GM12875 (cell line): Measurements from ENCODE around the gene AKIRIN2.

ENCODE experiments used
- H3K4me3 ChIP-seq: one replicate; pipeline ENCODE4 v1.5.1; 2011; ENCODE audit warnings: low read depth, low read length, control low read depth
- TF ChIP-seq, protein P1 (sequence below): IDR thresholded peaks from 2 replicates; pipeline ENCODE4 v1.5.1; 2011; ENCODE audit warnings: low read depth, mild to moderate bottlenecking, control low read depth, inconsistent platforms, low read length, moderate library complexity, borderline replicate concordance; ENCODE audit not compliant: insufficient read depth

The AKIRIN2 gene

DNA sequence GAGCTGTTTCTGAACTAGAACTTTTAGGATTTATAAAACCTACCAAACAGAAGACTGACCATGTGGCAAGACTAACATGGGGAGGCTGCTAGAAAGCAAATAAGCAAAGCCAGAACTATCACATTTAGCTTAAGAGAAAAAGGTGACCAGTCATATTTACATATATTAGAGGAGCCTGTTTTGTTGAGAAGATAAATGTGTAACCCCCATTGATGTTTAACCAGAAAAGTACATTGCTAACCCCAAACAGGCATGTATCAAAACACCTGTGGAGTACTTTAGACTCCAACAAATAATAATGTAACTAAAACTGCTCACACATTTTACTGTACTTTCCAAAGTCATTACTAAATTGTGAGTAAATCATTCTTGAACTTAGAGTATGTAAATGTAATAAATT lies 35.0 kb downstream of the AKIRIN2 start:
- H3K4me3 ChIP-seq = no peak overlapping the region
- TF ChIP-seq, protein P1, sequence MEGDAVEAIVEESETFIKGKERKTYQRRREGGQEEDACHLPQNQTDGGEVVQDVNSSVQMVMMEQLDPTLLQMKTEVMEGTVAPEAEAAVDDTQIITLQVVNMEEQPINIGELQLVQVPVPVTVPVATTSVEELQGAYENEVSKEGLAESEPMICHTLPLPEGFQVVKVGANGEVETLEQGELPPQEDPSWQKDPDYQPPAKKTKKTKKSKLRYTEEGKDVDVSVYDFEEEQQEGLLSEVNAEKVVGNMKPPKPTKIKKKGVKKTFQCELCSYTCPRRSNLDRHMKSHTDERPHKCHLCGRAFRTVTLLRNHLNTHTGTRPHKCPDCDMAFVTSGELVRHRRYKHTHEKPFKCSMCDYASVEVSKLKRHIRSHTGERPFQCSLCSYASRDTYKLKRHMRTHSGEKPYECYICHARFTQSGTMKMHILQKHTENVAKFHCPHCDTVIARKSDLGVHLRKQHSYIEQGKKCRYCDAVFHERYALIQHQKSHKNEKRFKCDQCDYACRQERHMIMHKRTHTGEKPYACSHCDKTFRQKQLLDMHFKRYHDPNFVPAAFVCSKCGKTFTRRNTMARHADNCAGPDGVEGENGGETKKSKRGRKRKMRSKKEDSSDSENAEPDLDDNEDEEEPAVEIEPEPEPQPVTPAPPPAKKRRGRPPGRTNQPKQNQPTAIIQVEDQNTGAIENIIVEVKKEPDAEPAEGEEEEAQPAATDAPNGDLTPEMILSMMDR = no peak

DNA sequence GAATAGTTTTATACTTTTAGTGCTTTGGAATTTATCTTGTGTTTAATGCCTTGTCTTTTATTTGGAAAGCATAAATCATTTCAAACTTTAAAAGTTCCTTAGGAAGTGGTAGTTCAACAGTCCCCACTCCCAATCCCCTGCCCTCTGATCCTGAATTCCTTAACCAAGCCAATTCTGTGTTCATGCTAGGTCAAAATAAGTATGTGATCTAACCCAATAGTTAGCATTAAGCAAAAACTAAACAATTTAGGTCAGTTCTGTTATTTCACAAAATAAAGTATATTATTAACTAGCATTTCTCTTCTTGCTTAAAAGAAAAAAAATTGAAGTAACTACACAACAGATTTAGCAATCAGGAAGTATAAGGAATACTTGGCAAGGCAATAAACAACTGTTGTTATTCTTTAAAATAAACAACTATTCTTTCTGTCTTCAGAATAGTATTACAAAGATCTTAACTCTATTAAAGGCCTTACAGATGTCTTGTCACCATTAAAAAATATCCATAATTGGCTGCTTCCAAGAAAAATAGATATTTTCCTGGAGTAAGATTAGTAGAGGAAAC lies 37.0 kb downstream of the AKIRIN2 start:
- TF ChIP-seq, protein P1 = no peak
- no peak overlapping the region for H3K4me3 ChIP-seq

DNA sequence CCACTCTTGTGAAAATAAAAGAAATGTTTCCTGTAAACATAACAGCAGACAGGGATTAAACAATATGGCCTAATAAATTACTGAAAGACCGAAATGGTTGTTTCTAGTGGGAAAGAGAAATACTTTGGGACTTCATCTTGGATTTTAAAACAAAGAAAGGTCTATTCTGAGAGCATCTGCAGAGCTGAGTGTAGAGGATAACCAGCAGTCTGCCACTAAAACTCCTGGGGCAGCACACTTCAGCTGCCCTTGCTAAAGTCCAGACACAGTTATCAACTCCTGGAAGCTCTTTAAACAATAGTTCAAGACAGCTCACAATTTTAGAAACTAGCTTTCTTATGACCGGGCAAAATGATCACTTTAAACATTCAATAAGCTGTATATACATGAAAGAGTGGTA lies 38.6 kb downstream of the AKIRIN2 start:
- no peak overlapping the region for H3K4me3 ChIP-seq
- TF ChIP-seq, protein P1 = no peak

DNA sequence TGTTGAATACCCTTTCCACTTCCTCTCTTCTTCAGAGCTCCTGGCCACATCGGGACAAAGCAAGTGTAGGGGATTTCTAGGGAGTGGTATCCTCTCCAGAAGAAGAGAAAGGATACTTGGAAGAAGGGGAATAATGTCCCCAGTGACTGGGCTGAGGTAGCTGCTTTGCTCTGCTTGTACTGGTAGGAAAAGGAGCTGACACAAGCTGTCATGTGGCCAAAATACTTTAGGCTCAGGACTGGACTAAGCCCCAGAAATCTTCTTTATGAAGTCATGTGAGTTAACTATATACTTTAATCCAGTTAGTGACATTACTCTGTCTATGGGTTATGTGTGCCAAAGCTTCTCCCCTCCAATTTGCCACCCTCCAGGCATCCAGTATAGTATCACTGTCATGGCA lies 40.5 kb downstream of the AKIRIN2 start:
- TF ChIP-seq, protein P1 = no peak
- no peak overlapping the region for H3K4me3 ChIP-seq

DNA sequence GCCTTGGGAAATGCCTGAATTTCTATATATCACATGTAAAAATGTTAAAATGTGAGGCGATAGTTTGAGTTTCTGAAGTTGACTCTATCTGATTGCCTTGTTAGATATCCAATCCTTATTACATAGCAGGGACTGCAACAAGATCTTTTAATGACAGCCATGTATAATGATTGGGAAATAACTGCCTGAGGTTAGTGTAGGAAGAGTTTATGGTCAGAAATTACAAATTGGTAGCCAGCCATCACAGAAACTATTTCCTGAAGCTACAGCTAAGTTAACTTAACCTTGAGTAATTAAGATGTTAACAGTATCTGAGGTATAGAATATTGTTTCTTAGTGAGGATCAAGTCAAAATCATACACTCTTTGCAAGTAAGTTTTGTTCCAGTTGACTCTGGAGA lies 41.0 kb downstream of the AKIRIN2 start:
- TF ChIP-seq, protein P1 = no peak
- no peak overlapping the region for H3K4me3 ChIP-seq

DNA sequence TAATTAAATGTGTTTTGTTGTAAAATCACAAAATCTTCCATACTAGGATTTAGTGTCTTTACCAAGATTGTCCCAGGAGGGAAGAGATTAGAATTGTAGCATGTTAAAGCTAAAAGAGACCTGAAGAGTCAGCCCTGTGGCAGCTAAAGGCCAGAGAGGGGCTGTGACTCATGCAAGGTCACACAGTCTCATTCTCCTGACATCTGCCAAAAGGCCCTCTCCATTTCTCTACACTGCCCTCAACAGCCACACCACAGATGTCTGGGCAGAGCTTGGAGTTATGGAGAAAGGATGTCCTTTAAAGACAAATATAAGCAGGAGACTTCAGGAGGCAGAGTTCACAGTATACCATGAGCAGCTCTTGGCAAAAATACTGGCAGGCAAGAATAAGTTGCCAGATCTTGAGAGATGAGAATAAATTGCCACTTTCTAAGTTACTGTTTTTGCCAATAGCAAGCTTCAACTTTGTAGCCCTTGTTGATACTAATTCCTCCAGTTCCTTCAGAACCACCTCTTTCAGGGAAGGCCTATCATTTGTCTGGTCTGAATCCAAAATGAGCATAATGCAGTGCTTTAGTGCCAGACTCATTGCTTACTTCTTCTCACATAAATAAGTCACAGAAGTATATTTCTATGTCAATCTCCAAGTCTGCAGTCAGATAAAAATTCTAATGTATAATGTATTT lies 41.7 kb downstream of the AKIRIN2 start:
- H3K4me3 ChIP-seq = no peak overlapping the region
- TF ChIP-seq, protein P1 = no peak

DNA sequence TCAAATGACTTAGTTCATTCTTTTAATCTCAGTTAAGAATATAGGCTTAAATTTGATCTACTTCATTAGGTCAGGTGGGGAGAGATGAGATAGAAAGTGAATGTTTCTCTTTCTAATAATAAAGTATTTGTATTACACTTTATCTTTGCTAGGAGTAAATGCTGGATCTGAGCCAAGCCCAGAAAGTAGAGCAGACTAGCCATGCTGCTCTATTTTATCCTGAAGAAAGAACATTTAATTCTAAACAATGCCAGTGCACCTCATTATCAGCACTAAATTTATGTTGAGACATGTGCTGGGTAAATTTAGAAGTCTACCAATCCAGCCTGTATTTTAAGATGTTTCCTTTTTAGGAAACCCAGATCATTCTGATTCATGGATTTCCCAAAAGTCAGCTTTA lies 43.5 kb downstream of the AKIRIN2 start:
- TF ChIP-seq, protein P1 = no peak
- no peak overlapping the region for H3K4me3 ChIP-seq
